ENCODE data around the gene AGPAT3. TPM values are rescaled to one million over a fixed set of nuclear protein-coding genes. Genes with fewer than 3 reads are reported as not detected.

Gene AGPAT3
- total and polyA plus RNA-seq, 8 donors: 9.9 to 83.1 (median 36.7) TPM

GRCh38 chr21:43824333-43825241 is 40.4 kb upstream of the AGPAT3 start:
- TF ChIP-seq POLR2A (IDR thresholded peaks at IDR 0.05) (no peak), EP300 (IDR thresholded peaks at IDR 0.05) (no peak), POLR2AphosphoS5 (IDR thresholded peaks at IDR 0.05) (no peak)
- TF ChIP-seq, protein P1, sequence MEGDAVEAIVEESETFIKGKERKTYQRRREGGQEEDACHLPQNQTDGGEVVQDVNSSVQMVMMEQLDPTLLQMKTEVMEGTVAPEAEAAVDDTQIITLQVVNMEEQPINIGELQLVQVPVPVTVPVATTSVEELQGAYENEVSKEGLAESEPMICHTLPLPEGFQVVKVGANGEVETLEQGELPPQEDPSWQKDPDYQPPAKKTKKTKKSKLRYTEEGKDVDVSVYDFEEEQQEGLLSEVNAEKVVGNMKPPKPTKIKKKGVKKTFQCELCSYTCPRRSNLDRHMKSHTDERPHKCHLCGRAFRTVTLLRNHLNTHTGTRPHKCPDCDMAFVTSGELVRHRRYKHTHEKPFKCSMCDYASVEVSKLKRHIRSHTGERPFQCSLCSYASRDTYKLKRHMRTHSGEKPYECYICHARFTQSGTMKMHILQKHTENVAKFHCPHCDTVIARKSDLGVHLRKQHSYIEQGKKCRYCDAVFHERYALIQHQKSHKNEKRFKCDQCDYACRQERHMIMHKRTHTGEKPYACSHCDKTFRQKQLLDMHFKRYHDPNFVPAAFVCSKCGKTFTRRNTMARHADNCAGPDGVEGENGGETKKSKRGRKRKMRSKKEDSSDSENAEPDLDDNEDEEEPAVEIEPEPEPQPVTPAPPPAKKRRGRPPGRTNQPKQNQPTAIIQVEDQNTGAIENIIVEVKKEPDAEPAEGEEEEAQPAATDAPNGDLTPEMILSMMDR (IDR thresholded peaks at IDR 0.05): no peak
- 77 to 87% (median 84%) methylated on average over 16 to 17 of the region's 17 CpGs for WGBS, 5 donors
- Histone ChIP-seq H3K4me3 (no peak overlapping the region), H3K27me3 (peaks cover 0 to 26% (median 5%) of the 10 kb centered on the region in 3 donors), H3K27ac (no peak overlapping the region), H3K9me3 (no peaks in the 10 kb centered on the region), H3K36me3 (no peaks in the 10 kb centered on the region), H3K4me1 (peaks cover 6 to 11% (median 8%) of the 10 kb centered on the region in 4 donors)
- intact Hi-C loops (cut with DNase I; ENCODE audit: low total_unique reads): loop anchor here (10.0 kb wide), 1 partner anchor 50 kb away; no protein-coding TSS in a partner anchor
- no peak for DNase-seq

DNA sequence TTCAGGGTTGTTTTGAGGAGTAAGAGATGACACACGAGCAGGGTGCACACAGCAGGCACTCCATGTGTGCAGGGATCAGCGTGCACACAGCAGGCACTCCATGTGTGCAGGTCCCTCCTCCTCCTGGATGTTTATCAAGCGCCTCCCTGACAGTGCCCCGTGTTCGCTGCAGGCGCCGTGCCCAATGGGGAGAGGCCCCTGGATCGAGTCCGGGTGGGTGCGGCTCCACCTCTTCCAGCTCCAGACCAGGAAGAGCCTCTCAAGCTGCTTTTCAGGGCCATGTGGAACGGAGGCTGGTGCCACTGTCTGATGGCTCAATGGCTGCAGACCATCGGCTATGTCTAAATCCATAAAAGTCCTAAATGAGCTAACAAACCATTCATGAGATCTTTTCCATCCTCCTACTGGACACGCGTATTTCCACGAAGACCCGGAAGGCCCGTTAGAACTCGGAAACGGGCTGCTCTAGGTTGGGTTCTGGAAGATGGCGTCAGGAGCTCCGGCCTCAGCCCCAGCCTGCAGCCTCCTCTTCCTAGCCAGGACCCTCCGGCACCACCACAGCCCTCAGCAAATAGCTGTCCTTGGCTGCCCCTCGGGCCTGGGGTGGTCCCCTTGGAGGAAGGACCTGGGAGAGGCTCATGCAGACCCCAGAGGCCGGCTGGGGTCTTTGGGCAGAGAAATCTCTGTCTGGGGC is 39.6 kb upstream of the AGPAT3 start:
- intact Hi-C loops (cut with DNase I; ENCODE audit: low total_unique reads): loop anchor here (10.0 kb wide), 1 partner anchor 49 kb away; no protein-coding TSS in a partner anchor
- H3K27me3 ChIP-seq: peaks cover 0 to 34% (median 5%) of the 10 kb centered on the region in 3 donors
- no peaks in the 10 kb centered on the region for H3K36me3 ChIP-seq
- no peak for DNase-seq
- no peak overlapping the region for H3K27ac ChIP-seq
- peaks cover 6 to 11% (median 8%) of the 10 kb centered on the region in 4 donors for H3K4me1 ChIP-seq
- H3K9me3 ChIP-seq: no peaks in the 10 kb centered on the region
- H3K4me3 ChIP-seq: no peak overlapping the region
- TF ChIP-seq, protein P1 (IDR thresholded peaks at IDR 0.05): no peak
- TF ChIP-seq POLR2AphosphoS5 (IDR thresholded peaks at IDR 0.05): no peak
- TF ChIP-seq EP300 (IDR thresholded peaks at IDR 0.05): no peak
- no peak for TF ChIP-seq POLR2A (IDR thresholded peaks at IDR 0.05)
- WGBS, 5 donors: 71 to 95% (median 79%) methylated on average over 14 to 24 of the region's 24 CpGs

- intact Hi-C loops (cut with DNase I; ENCODE audit: low total_unique reads): loop anchor here (10.0 kb wide), 1 partner anchor 49 kb away; no protein-coding TSS in a partner anchor
- Histone ChIP-seq H3K27me3 (peaks cover 0 to 41% (median 5%) of the 10 kb centered on the region in 3 donors), H3K4me1 (peaks cover 6 to 11% (median 8%) of the 10 kb centered on the region in 4 donors), H3K9me3 (no peaks in the 10 kb centered on the region), H3K36me3 (no peaks in the 10 kb centered on the region), H3K27ac (no peak overlapping the region), H3K4me3 (peak overlapping the region in 1 of 4 donors; percentile 15)
- TF ChIP-seq, protein P1 (IDR thresholded peaks at IDR 0.05): peak in 1 of 7 experiments; percentile 17
- TF ChIP-seq POLR2AphosphoS5 (IDR thresholded peaks at IDR 0.05): no peak
- 37 to 54% (median 39%) methylated on average over 20 to 31 of the region's 31 CpGs for WGBS, 5 donors
- peak; percentile 42 to 47 for DNase-seq
These were observed 38.9 kb upstream of the AGPAT3 start for GRCh38 chr21:43825936-43826622.

DNA sequence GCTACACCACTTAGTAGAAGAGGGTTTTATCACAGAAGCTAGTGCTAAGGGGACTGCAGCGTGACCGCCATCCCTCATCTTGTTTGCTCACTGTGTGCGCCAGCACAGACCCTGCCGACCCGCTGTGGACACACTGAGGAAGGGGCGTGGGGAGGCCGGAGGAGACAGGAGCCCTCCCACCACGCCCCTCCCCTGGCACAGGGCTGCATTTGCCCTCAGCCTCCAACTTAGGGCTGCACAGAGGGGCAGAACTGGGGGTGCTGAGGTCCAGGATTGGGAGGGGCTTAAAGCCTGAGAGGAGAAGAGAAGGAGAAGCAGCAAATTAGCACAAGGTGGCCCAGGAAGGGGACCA is 38.4 kb upstream of the AGPAT3 start:
- Histone ChIP-seq H3K9me3 (no peaks in the 10 kb centered on the region), H3K4me1 (peaks cover 6 to 11% (median 8%) of the 10 kb centered on the region in 4 donors), H3K4me3 (peak overlapping the region in 1 of 4 donors; percentile 15), H3K27me3 (peaks cover 0 to 41% (median 5%) of the 10 kb centered on the region in 3 donors), H3K27ac (no peak overlapping the region), H3K36me3 (no peaks in the 10 kb centered on the region)
- intact Hi-C loops (cut with DNase I; ENCODE audit: low total_unique reads): loop anchor here (10.0 kb wide), 1 partner anchor 48 kb away; no protein-coding TSS in a partner anchor
- TF ChIP-seq POLR2A (IDR thresholded peaks at IDR 0.05): no peak
- no peak for TF ChIP-seq EP300 (IDR thresholded peaks at IDR 0.05)
- no peak for TF ChIP-seq POLR2AphosphoS5 (IDR thresholded peaks at IDR 0.05)
- TF ChIP-seq, protein P1 (IDR thresholded peaks at IDR 0.05): no peak
- no peak for DNase-seq
- WGBS, 5 donors: 12 to 60% (median 19%) methylated on average over 8 of the region's 8 CpGs
